Left colon (tissue), 2 donors: ENCODE results near the gene CTNNA3. TPM values are rescaled to one million over a fixed set of nuclear protein-coding genes. Genes with fewer than 3 reads are reported as not detected.

Experiments used
- ATAC-seq: fragments of 200-7000 bp; cut with Tn5 transposase; one replicate; pipeline ENCODE4 v1.9.1; 2020; ENCODE audit warnings: mild to moderate bottlenecking, moderate library complexity
- DNase-seq, 2 donors: peaks; one replicate each; pipeline ENCODE4 v3.0.0-alpha.2; 2020
- intact Hi-C, 2 donors: fragments of 100-400 bp; cut with DNase I in 1 of 2; cut with micrococcal nuclease in 1 of 2; formaldehyde crosslinking; loops; one replicate each; pipeline versions ENCODE4 v1.11.2 to v1.14.0; 2022; cut with DNase I, micrococcal nuclease
- total RNA-seq, 2 donors: library from RNA; stranded (reverse); fragmentation: NEBNext Ultra II Directional; extraction: Animal tissue kit (Norgen Biotek cat#: 25700); gene quantifications; one replicate each; pipeline ENCODE4 v1.2.1, GENCODE V29; 2021
- donor health status: DM: no; HTN: no; CAD: no.
- donor health status: DM: yes; HTN: yes; CAD: no.

The CTNNA3 gene
- total RNA-seq, 2 donors from 2014 or later, result 0.21 to 1.0 TPM

GRCh38 chr10:66318761-66319160 is 1377.2 kb downstream of the CTNNA3 start:
- ATAC-seq, result no peak
- intact Hi-C loops, result no loop called here
- no peak for DNase-seq

GRCh38 chr10:66307826-66308225 is 1388.2 kb downstream of the CTNNA3 start:
- DNase-seq (no peak), ATAC-seq (no peak)
- intact Hi-C loops, result no loop called here

- ATAC-seq (no peak), DNase-seq (no peak)
- intact Hi-C loops, result no loop called here
These were observed 1394.9 kb downstream of the CTNNA3 start for GRCh38 chr10:66301078-66301477.

GRCh38 chr10:66295602-66296001 is 1400.4 kb downstream of the CTNNA3 start:
- DNase-seq (no peak), ATAC-seq (no peak)
- intact Hi-C loops, result no loop called here

- no peak for DNase-seq
- intact Hi-C loops, result no loop called here
- ATAC-seq, result no peak
These were observed 1401.5 kb downstream of the CTNNA3 start for GRCh38 chr10:66294538-66294937.

GRCh38 chr10:66292922-66293321 is 1403.1 kb downstream of the CTNNA3 start:
- no peak for DNase-seq

GRCh38 chr10:66292456-66292855 is 1403.5 kb downstream of the CTNNA3 start:
- intact Hi-C loops, result no loop called here
- DNase-seq (no peak), ATAC-seq (no peak)

More at GRCh38 chr10:66292922-66293321, 1403.1 kb downstream of the CTNNA3 start:
- intact Hi-C loops, result no loop called here
- ATAC-seq, result no peak

- DNase-seq (peak; percentile 13 to 24), ATAC-seq (peak; percentile 100)
- intact Hi-C loops, result no loop called here
These were observed 1404.9 kb downstream of the CTNNA3 start for GRCh38 chr10:66291133-66291532.

- no peak for DNase-seq
- intact Hi-C loops, result no loop called here
- ATAC-seq, result no peak
These were observed 1411.4 kb downstream of the CTNNA3 start for GRCh38 chr10:66284621-66285020.

- DNase-seq (no peak), ATAC-seq (peak; percentile 20)
- intact Hi-C loops, result no loop called here
These were observed 1412.0 kb downstream of the CTNNA3 start for GRCh38 chr10:66283874-66284464.

- intact Hi-C loops, result no loop called here
- no peak for DNase-seq
- no peak for ATAC-seq
These were observed 1412.9 kb downstream of the CTNNA3 start for GRCh38 chr10:66283064-66283463.

- no peak for ATAC-seq
- intact Hi-C loops, result no loop called here
- DNase-seq, result no peak
These were observed 1414.7 kb downstream of the CTNNA3 start for GRCh38 chr10:66281327-66281726.

GRCh38 chr10:66277481-66277880 is 1418.5 kb downstream of the CTNNA3 start:
- ATAC-seq (no peak), DNase-seq (no peak)
- intact Hi-C loops, result no loop called here

GRCh38 chr10:66273966-66274519 is 1422.0 kb downstream of the CTNNA3 start:
- intact Hi-C loops, result no loop called here
- ATAC-seq (no peak), DNase-seq (no peak)

- ATAC-seq (no peak), DNase-seq (no peak)
- intact Hi-C loops, result no loop called here
These were observed 1430.6 kb downstream of the CTNNA3 start for GRCh38 chr10:66265398-66265797.

GRCh38 chr10:66259836-66260235 is 1436.2 kb downstream of the CTNNA3 start:
- ATAC-seq, result no peak
- no peak for DNase-seq
- intact Hi-C loops, result no loop called here

GRCh38 chr10:66258693-66259092 is 1437.3 kb downstream of the CTNNA3 start:
- DNase-seq (no peak), ATAC-seq (no peak)
- intact Hi-C loops, result no loop called here

- ATAC-seq (no peak), DNase-seq (no peak)
- intact Hi-C loops, result no loop called here
These were observed 1438.2 kb downstream of the CTNNA3 start for GRCh38 chr10:66257801-66258200.

GRCh38 chr10:66252986-66253385 is 1443.0 kb downstream of the CTNNA3 start:
- ATAC-seq (no peak), DNase-seq (no peak)

GRCh38 chr10:66246177-66246576 is 1449.8 kb downstream of the CTNNA3 start:
- DNase-seq (no peak), ATAC-seq (no peak)
- intact Hi-C loops, result no loop called here

More at GRCh38 chr10:66252986-66253385, 1443.0 kb downstream of the CTNNA3 start:
- intact Hi-C loops, result no loop called here

GRCh38 chr10:66244953-66245352 is 1451.0 kb downstream of the CTNNA3 start:
- ATAC-seq, result no peak
- no peak for DNase-seq
- intact Hi-C loops, result no loop called here
